ENCODE measurements around the gene ACSL5. TPM values are rescaled to one million over a fixed set of nuclear protein-coding genes. Genes with fewer than 3 reads are reported as not detected.

Gene ACSL5
- total RNA-seq, 1 donor from 2014 or later: 53.5 TPM

- ATAC-seq (ENCODE audit: low read depth) (no peak), DNase-seq (no peak)
- no peak overlapping the region for H3K27ac Mint-ChIP-seq
- no peak for TF ChIP-seq CTCF (IDR thresholded peaks at IDR 0.05)
- H3K36me3 Mint-ChIP-seq (ENCODE audit: low read depth): no peaks in the 10 kb centered on the region
- peaks cover 1% of the 10 kb centered on the region for H3K27me3 Mint-ChIP-seq
- H3K4me1 Mint-ChIP-seq: peaks cover 8% of the 10 kb centered on the region
- CTCF ChIA-PET: no interaction called here
- no peak overlapping the region for H3K4me3 Mint-ChIP-seq
- intact Hi-C loops (cut with micrococcal nuclease): no loop called here
- POLR2A ChIA-PET: interaction anchor here (1.3 kb wide), 1 partner anchor 10 kb away, joined by 3 read pairs; no protein-coding TSS in a partner anchor
- H3K9me3 Mint-ChIP-seq: no peaks in the 10 kb centered on the region
Measured at GRCh38 chr10:112365014-112365432, 8.9 kb upstream of the ACSL5 start.

- intact Hi-C loops (cut with micrococcal nuclease): no loop called here
- POLR2A ChIA-PET: no interaction called here
- H3K27me3 Mint-ChIP-seq: peaks cover 1% of the 10 kb centered on the region
- H3K9me3 Mint-ChIP-seq: no peaks in the 10 kb centered on the region
- no peak overlapping the region for H3K4me3 Mint-ChIP-seq
- peaks cover 8% of the 10 kb centered on the region for H3K4me1 Mint-ChIP-seq
- H3K36me3 Mint-ChIP-seq (ENCODE audit: low read depth): no peaks in the 10 kb centered on the region
- DNase-seq (no peak), ATAC-seq (ENCODE audit: low read depth) (no peak)
- no peak overlapping the region for H3K27ac Mint-ChIP-seq
- no peak for TF ChIP-seq CTCF (IDR thresholded peaks at IDR 0.05)
- CTCF ChIA-PET: no interaction called here
Measured at GRCh38 chr10:112365451-112365850, 8.5 kb upstream of the ACSL5 start.

GRCh38 chr10:112366992-112367391, 6.9 kb upstream of the ACSL5 start:
- CTCF ChIA-PET: interaction anchor here (1.1 kb wide), 1 partner anchor 52 kb away, joined by 3 read pairs; no protein-coding TSS in a partner anchor
- H3K36me3 Mint-ChIP-seq (ENCODE audit: low read depth): no peaks in the 10 kb centered on the region
- POLR2A ChIA-PET: no interaction called here
- intact Hi-C loops (cut with micrococcal nuclease): no loop called here
- H3K4me3 Mint-ChIP-seq: no peak overlapping the region
- DNase-seq (no peak), ATAC-seq (ENCODE audit: low read depth) (no peak)
- TF ChIP-seq CTCF (IDR thresholded peaks at IDR 0.05): no peak
- H3K27me3 Mint-ChIP-seq: peaks cover 1% of the 10 kb centered on the region
- H3K27ac Mint-ChIP-seq: no peak overlapping the region
- no peaks in the 10 kb centered on the region for H3K9me3 Mint-ChIP-seq
- H3K4me1 Mint-ChIP-seq: peaks cover 8% of the 10 kb centered on the region

GRCh38 chr10:112367516-112367915, 6.4 kb upstream of the ACSL5 start:
- ChIA-PET CTCF (no interaction called here), POLR2A (interaction anchor here (0.6 kb wide), 1 partner anchor 1744 kb away, joined by 3 read pairs; no protein-coding TSS in a partner anchor)
- H3K27ac Mint-ChIP-seq: no peak overlapping the region
- H3K27me3 Mint-ChIP-seq: peaks cover 1% of the 10 kb centered on the region
- H3K36me3 Mint-ChIP-seq (ENCODE audit: low read depth): no peaks in the 10 kb centered on the region
- TF ChIP-seq CTCF (IDR thresholded peaks at IDR 0.05): no peak
- intact Hi-C loops (cut with micrococcal nuclease): no loop called here
- H3K9me3 Mint-ChIP-seq: no peaks in the 10 kb centered on the region
- ATAC-seq (ENCODE audit: low read depth): no peak
- no peak for DNase-seq
- no peak overlapping the region for H3K4me3 Mint-ChIP-seq
- peaks cover 8% of the 10 kb centered on the region for H3K4me1 Mint-ChIP-seq

- H3K36me3 Mint-ChIP-seq (ENCODE audit: low read depth): no peaks in the 10 kb centered on the region
- no peak overlapping the region for H3K27ac Mint-ChIP-seq
- CTCF ChIA-PET: no interaction called here
- peaks cover 14% of the 10 kb centered on the region for H3K4me1 Mint-ChIP-seq
- DNase-seq (no peak), ATAC-seq (ENCODE audit: low read depth) (peak; percentile 45)
- intact Hi-C loops (cut with micrococcal nuclease): loop anchor here (10.0 kb wide), 3 partner anchors 165 to 1805 kb away; partner anchors contain the start of genes CCDC186, DCLRE1A, NHLRC2 and TDRD1
- no peak for TF ChIP-seq CTCF (IDR thresholded peaks at IDR 0.05)
- H3K4me3 Mint-ChIP-seq: no peak overlapping the region
- POLR2A ChIA-PET: no interaction called here
- H3K27me3 Mint-ChIP-seq: no peaks in the 10 kb centered on the region
- H3K9me3 Mint-ChIP-seq: no peaks in the 10 kb centered on the region
Measured at GRCh38 chr10:112369495-112370423, 4.2 kb upstream of the ACSL5 start.
